ENCODE measurements around the gene TIAM1.

GRCh38 chr21:31143036-31143435, 201.0 kb downstream of the TIAM1 start:
- TF ChIP-seq, protein P1, sequence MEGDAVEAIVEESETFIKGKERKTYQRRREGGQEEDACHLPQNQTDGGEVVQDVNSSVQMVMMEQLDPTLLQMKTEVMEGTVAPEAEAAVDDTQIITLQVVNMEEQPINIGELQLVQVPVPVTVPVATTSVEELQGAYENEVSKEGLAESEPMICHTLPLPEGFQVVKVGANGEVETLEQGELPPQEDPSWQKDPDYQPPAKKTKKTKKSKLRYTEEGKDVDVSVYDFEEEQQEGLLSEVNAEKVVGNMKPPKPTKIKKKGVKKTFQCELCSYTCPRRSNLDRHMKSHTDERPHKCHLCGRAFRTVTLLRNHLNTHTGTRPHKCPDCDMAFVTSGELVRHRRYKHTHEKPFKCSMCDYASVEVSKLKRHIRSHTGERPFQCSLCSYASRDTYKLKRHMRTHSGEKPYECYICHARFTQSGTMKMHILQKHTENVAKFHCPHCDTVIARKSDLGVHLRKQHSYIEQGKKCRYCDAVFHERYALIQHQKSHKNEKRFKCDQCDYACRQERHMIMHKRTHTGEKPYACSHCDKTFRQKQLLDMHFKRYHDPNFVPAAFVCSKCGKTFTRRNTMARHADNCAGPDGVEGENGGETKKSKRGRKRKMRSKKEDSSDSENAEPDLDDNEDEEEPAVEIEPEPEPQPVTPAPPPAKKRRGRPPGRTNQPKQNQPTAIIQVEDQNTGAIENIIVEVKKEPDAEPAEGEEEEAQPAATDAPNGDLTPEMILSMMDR (IDR thresholded peaks at IDR 0.05; ENCODE audit: control extremely low read depth in 1 of 3, insufficient read depth in 1 of 3, low read depth in 1 of 3, low read length in 3 of 3), result no peak
- TF ChIP-seq POLR2A (IDR thresholded peaks at IDR 0.05; ENCODE audit: control extremely low read depth in 1 of 2, low read depth in 2 of 2, low read length in 2 of 2) (no peak), YY1 (IDR thresholded peaks at IDR 0.05; ENCODE audit: low read depth, low read length) (no peak), USF2 (IDR thresholded peaks at IDR 0.05; ENCODE audit: low read length) (no peak), RAD21 (IDR thresholded peaks at IDR 0.05 in 1 of 2, conservative IDR thresholded peaks at IDR 0.05 in 1 of 2; ENCODE audit: low read depth in 2 of 2, low read length in 2 of 2) (no peak), EZH2 (IDR thresholded peaks at IDR 0.05; ENCODE audit: low read depth, low read length, severe bottlenecking) (no peak), SP1 (IDR thresholded peaks at IDR 0.05; ENCODE audit: low read depth, low read length) (no peak), RBBP5 (IDR thresholded peaks at IDR 0.05; ENCODE audit: borderline replicate concordance, low read depth, low read length) (no peak), CREB1 (IDR thresholded peaks at IDR 0.05) (no peak), CEBPB (IDR thresholded peaks at IDR 0.05; ENCODE audit: low read depth, low read length) (no peak), HDAC6 (IDR thresholded peaks at IDR 0.05; ENCODE audit: low read depth, low read length) (no peak)
